ENCODE measurements around the gene HAX1.
A peak's percentile ranks its signal among the peaks of the same experiment; 100 is the strongest.
"Not testable (repeated sequence)": the region's sequence is repeated elsewhere in the genome, so short reads cannot be mapped to it uniquely, and the experiment has no call there.

Gene HAX1

DNA sequence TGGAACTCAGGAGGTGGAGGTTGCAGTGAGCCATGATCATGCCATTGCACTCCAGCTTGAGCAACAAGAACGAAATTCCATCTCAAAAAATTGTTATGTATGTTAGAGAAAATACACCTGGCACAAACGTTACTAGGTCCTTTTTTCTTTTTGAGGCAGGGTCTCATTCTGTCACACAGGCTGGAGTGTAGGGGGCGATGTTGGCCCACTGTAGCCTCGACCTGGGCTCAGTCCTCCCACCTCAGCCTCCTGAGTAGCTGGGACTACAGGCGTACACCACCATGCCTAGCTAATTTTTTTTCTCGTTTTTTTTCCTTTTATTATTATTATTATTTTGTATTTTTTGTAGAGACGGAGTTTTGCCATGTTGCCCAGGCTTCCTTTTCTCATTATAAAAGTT, 4.4 kb downstream of the HAX1 start:
- DNase-seq (ENCODE audit: low read depth in 4 of 4, low spot score in 1 of 4), result peak in 2 of 4 experiments; percentile 9 to 21

DNA sequence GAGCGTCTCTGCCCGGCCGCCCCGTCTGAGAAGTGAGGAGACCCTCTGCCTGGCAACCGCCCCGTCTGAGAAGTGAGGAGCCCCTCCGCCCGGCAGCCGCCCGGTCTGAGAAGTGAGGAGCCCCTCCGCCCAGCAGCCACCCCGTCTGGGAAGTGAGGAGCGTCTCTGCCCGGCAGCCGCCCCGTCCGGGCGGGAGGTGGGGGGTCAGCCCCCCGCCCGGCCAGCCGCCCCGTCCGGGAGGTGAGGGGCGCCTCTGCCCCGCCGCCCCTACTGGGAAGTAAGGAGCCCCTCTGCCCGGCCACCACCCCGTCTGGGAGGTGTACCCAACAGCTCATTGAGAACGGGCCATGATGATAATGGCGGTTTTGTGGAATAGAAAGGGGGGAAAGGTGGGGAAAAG, 15.2 kb downstream of the HAX1 start:
- not testable (repeated sequence) for DNase-seq (ENCODE audit: low read depth in 4 of 4, low spot score in 1 of 4)

DNA sequence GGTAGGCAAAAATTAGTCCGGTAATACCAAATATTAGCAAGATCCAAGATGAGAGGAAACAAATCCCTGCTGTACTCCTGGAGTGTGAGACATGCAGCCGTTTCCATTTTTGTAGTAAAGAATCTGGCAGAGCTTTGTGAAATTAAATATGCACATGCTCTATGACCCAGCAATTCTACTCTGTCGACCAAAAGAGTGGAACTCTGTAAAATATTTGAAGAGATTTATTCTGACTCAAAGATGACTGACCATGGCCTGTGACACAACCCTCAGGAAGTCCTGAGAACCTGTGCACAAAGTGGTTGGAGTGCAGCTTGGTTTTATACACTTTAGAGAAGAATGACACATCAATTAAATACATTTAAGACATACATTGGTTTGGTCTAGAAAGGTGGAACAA, 16.2 kb downstream of the HAX1 start:
- DNase-seq (ENCODE audit: low read depth in 4 of 4, low spot score in 1 of 4), result no peak

DNA sequence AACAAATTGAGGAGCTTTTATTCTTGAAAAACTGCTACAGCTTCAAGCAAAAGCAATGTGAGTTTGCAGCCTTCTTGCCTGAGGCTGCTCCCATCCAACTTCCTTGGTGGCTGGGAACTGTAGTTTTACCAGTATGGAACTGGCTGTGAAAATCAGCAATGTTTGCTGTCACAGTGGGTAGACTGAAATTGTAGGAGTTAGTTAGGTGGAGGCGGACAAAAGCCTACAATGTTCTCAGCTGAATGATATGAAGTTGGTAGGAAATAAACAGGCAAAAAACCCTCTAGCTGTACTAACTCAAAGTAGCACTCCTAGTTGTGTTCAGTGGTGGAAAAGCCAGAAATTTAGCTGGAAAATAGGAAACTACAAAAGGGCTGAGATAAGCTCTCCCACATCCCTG, 18.5 kb downstream of the HAX1 start:
- no peak for DNase-seq (ENCODE audit: low read depth in 4 of 4, low spot score in 1 of 4)

DNA sequence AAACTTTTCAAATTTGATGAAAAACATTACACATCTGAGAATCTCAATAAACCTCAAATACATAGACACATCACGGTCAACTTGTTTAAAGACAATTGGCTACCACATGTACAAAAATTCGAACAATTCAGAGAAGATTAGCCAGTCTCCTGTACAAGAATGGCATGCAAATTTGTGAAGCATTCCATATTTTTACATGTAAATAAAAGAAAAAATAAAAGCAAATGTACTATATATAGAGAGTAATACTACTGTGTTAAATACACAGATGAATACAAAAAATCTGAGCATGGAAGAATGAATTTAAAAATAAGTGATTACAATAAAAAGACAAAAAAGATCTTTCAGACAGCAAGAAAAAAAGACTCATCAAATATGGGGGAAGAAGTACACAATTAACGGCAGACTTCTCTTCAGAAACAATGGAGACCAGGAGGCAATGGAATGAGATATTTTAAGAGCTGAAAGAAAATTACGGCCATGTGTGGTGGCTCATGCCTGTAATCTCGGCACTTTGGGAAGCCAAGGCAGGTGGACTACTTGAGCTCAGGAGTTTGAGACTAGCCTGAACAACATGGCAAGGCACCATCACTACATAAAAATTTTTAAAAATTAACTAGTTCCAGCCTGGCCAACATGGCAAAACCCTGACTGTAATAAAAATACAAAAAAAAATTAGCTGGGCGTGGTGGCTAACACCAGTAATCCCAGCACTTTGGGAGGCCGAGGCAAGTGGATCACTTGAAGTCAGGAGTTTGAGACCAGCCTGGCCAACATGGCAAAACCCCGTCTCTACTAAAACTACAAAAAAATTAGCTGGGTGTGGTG, 23.2 kb downstream of the HAX1 start:
- no peak for DNase-seq (ENCODE audit: low read depth in 4 of 4, low spot score in 1 of 4)

DNA sequence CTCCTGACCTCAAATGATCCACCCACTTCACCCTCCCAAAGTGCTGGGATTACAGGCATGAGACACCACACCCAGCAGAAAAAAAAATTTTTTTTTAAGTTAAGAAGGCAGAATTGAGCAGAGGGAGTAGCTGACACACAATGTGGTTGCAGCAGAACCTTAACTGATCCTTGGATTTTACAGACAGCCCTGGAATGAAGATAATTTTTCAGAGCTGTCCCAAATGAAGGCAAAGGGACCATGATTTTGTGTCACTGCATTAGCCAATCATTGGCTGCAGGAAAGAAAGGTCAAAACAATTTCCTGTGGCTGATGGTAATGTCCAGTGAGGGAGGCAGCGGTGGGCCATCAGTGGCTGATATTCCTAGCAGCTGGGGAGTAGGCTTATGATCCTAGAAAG, 29.2 kb downstream of the HAX1 start:
- no peak for DNase-seq (ENCODE audit: low read depth in 4 of 4, low spot score in 1 of 4)

DNA sequence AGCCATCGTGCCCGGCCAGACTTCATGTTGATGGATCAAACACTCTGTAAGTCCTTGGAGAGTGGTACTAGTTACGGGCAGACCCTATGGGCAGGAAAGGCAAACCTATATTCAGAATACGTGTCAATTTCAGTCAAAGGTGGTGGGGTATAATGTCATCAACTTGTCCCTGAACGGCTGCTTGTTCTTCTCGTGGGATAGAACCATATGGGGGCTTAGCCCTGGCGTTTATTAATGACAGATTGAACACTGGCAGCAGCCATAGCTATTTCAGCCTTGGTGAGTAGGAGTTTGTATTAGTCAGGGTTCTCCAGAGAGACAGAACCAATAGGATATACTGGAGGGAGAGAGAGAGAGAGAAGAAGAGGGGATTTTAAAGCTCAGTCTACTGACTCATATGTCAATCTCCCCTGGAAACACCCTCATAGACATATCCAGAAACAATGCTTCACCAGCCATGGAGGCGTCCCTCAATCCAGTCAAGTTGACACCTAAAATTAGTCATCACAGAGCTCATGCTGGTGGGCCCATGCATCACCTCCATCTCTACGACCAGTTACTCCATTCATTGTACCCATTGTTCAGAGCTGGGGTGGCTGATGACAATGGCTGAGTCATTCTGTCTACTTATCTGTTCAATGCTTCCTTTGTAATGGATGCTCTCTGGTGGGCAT, 32.4 kb downstream of the HAX1 start:
- DNase-seq (ENCODE audit: low read depth in 4 of 4, low spot score in 1 of 4), result peak in 2 of 4 experiments; percentile 23 to 49

DNA sequence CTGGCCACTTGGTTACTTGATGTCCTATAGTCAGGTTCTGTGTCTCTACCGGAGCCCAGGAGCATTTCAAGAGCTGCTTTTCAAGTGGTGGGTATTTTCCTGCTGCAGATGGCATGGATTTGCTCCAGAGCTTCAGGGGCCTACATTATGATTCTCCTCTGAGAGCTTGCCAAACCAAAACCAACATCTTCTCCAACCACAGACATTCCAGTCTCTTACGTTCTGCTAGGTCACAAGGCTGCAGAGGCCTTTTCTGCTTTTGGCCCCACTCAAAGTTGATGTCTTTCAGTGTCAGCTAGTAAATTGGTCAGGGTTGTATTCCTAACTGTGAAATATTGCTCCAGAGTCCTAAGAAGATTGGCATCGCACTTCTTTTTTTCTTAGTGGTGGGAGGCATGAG, 33.7 kb downstream of the HAX1 start:
- no peak for DNase-seq (ENCODE audit: low read depth in 4 of 4, low spot score in 1 of 4)

DNA sequence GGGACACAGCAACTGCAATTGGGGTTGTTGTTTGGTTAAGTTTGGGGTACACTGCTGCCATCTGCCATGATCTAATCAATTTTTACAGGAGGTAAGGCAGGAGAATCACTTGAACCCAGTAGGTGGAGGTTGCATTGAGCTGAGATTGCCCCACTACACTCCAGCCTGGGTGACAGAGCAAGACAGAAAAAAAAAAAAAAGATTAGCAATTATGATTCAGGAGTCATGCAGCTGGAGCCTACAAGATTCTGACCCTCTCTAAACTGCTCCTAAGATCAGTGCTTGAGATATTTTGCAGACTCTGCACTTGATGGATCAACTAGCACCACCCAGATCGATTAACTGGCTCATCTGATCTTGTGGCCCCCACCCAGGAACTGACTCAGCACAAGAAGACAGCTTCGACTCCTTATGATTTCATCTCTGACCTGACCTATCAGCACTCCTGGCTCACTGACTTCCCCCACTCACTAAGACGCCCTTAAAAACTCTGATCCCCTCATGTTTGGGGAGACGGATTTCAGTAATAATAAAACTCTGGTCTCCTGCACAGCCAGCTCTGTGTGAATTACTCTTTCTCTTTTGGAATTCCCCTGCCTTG, 35.3 kb downstream of the HAX1 start:
- not testable (repeated sequence) for DNase-seq (ENCODE audit: low read depth in 4 of 4, low spot score in 1 of 4)

DNA sequence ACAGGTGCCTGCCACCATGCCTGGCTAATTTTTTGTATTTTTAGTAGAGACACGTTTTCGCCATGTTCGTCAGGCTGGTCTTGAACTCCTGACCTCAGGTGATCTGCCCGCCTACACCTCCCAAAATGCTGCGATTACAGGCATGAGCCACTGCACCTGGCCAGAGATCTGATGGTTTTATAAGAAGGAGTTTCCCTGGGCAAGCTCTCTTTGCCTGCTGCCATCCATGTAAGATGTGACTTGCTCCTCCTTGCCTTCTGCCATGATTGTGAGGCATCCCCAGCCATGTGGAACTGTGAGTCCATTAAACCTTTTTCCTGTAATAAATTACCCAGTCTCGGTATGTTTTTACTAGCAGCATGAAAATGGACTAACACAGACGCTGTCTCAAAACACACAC, 36.7 kb downstream of the HAX1 start:
- DNase-seq (ENCODE audit: low read depth in 4 of 4, low spot score in 1 of 4), result not testable (repeated sequence)

DNA sequence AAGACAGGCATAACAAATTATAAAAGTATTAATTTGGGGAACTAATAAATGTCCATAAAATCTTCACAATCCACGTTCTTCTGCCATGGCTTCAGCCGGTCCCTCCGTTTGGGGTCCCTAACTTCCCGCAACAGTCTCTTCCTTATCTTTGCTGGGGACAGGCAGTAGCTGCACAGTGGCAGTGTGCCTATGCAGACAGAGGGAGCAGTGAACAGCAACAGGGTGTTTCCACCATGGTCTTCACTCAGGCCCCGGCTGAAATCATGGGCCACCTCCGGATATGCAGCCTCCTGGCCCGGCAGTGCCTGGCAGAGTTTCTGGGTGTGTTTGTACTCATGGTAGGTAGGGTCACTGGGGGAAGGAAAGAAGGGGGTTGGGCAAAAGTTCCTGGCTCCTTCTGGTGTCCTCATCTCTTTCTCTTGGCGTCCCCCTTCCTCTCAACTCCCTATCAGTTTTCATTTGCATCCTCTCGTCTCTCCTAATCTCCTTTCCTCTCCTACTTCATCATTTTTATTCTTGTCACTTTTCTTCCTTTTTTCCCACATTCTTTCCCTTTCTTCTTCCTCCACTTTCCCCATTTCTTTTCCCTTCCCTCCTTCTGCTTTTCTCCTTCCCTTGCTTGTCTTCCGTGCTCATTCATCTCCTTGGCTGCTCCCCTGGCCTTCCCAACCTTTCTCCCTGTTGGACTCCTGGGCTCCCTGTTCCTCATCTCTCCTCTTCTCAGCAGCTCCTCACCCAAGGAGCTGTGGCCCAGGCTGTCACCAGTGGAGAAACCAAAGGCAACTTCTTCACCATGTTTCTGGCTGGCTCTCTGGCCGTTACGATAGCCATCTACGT, 40.0 kb downstream of the HAX1 start:
- DNase-seq (ENCODE audit: low read depth in 4 of 4, low spot score in 1 of 4), result not testable (repeated sequence)

DNA sequence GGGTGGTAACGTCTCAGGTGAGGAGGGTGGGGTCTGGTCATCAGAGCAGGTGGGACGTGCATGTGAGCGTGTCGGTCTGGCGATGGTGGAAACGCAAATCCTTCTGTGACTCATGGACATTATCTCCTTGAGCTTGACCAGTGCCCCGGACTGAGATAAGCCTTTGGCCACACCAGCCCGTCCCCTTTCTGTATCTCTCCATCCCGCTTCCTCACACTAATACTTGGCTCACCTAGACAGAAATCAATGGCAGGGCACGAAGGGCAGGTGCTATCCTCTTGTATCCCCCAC, 40.6 kb downstream of the HAX1 start:
- no peak for DNase-seq (ENCODE audit: low read depth in 4 of 4, low spot score in 1 of 4)

DNA sequence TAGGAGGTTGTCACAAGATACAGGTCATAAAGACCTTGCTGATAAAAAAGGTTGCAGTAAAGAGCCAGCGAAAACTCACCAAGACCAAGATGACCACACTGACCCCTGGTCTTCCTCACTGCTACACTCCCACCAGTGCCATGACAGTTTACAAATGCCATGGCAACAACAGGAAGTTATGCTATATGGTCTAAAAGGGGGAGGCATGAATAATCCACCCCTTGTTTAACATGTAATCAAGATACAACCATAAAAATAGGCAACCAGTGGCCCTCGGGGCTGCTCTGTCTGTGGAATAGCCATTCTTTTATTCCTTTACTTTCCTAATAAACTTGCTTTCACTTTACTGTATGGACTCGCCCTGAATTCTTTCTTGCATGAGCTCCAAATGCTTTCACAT, 41.8 kb downstream of the HAX1 start:
- DNase-seq (ENCODE audit: low read depth in 4 of 4, low spot score in 1 of 4), result not testable (repeated sequence)

DNA sequence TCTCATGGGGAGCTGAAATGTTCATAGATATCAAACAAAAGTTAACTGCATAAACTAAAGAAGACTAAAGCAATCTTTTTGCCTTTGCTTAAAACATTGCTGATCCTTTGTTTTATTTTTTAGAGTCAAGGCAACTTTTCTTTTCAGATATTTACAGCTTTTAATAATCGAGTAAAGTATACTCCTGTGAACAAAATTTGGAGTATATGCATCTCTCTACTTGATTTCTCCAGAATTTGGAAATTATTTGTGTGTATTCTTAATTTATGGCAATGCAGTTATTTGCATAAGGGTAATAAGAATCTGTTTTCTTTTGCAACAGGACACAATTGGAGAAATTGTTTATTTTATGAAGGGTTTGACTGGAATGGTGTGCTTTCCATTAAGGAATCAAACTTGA, 44.3 kb downstream of the HAX1 start:
- no peak for DNase-seq (ENCODE audit: low read depth in 4 of 4, low spot score in 1 of 4)

DNA sequence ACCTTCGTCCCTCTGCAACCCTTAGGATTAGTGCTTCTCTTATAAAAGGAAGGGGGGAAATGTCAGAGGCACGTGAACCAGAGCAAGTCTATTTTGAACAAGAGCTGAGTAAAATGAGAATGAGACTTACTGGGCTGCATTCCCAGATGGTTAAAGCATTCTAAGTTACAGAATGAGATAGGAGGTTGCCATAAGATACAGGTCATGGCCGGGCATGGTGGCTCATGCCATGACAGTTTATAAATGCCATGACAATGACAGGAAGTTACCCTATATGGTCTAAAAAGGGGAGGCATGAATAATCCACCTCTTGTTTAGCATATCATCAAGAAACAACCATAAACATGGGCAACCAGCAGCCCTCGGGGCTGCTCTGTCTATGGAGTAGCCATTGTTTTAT, 46.0 kb downstream of the HAX1 start:
- DNase-seq (ENCODE audit: low read depth in 4 of 4, low spot score in 1 of 4), result no peak

DNA sequence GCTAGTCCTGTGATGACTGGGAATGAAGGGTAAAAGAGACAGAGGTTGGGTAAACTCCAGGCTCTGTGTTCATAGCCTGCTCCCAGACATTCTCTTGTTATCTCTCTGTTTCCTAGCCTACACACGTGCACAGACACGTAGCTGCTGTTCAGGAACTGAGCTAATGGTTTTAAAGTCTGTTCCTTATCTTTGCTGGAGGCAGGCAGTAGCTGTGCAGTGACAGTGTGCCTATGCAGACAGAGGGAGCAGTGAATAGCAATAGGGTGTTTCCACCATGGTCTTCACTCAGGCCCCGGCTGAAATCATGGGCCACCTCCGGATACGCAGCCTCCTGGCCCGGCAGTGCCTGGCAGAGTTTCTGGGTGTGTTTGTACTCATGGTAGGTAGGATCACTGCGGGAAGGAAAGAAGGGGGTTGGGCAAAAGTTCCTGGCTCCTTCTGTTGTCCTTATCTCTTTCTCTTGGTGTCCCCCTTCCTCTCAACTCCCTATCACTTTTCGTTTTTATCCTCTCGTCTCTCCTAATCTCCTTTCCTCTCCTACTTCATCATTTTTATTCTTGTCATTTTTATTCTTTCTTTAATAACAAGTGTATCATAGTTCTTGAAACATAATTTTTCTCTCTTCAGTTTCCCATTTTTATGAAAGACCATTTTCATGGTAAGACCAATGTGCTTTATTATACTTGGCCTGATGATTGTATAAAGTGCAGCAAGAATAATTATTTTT, 48.6 kb downstream of the HAX1 start, which contains the start of gene AQP10:
AQP10 (plus strand) TSS at position 212 of the 727 bp plus-strand sequence; CDS start at position 275, 63 bp downstream.
- DNase-seq (ENCODE audit: low read depth in 4 of 4, low spot score in 1 of 4), result no peak

DNA sequence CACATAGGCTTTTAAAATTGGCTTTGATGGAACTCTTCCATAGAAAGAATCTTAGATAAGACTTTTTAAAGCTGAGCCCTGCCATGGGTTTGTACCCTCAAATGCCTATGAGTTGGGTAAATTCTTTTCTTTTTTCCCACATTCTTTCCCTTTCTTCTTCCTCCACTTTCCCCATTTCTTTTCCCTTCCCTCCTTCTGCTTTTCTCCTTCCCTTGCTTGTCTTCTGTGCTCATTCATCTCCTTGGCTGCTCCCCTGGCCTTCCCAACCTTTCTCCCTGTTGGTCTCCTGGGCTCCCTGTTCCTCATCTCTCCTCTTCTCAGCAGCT, 49.1 kb downstream of the HAX1 start:
- not testable (repeated sequence) for DNase-seq (ENCODE audit: low read depth in 4 of 4, low spot score in 1 of 4)

DNA sequence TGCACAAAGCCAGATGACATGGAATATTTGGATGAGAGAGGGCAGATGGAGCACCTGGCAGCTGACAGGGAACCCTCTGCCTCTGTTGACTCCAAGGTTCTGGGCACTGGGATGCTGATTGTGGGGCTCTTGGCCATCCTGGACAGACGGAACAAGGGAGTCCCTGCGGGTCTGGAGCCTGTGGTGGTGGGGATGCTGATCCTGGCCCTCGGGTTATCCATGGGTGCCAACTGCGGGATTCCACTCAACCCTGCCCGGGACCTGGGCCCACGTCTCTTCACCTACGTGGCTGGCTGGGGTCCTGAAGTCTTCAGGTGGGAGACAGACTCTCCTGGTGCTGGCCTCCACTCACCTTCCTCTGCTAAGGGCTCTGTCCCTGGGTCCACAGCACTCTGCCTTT, 51.1 kb downstream of the HAX1 start:
- DNase-seq (ENCODE audit: low read depth in 4 of 4, low spot score in 1 of 4), result no peak

DNA sequence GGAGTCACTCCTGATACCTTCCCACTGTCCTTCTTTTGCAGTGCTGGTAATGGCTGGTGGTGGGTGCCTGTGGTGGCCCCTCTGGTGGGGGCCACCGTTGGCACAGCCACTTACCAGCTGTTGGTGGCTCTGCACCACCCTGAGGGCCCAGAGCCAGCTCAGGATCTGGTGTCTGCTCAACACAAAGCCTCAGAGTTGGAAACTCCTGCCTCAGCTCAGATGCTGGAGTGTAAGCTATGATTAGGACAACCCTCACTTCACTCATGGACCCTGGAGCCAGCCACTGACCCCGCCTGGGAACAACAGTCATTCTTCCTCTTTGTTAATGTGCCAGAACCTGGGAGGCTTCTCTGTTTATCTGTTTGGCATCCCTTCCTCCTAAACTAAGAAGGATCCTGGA, 51.8 kb downstream of the HAX1 start:
- DNase-seq (ENCODE audit: low read depth in 4 of 4, low spot score in 1 of 4), result no peak

DNA sequence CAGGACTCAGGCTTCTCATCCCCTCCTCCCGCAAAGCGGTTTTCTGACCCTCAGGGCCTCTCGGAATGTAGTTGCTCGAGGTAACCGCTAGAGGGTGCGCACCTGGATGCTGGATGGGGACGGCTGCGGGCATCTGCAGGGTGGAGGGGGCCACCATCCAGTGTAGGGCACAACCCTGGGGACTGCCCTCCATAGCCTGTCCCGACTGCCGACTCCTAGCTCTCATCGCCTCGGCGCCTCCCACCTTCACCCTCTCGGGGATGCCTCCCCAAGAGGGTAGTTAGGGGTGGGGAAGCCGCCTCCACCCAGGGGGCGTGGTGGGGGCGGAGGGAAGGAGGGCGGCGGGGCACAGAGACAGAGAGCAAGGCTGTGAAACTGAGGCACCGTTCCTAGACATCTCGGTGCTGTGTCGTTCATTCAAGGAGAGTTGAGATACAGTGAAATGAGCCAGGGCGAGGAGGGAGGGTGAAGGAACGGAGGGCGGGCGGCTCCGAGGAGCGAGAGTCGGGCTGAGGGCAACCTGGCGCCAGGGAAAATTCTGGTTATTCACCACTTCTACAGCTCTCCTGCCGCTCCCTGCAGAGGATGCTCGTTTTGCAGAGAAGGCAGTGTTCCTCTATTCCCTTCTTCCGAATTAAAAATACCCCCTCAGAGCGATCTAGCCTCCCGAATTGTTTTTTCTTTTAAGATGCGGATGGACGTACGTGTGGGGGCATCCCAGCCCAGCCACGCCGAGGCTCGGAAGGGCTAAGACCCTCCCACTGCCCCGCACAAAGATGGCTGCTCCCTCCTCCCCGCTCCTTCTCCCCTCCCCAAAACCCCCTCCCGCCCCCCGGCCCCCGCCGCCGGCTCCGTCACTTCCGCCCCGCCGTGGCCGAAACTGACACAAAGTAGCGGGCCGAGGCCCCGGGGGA, 52.5 kb downstream of the HAX1 start, which contains the start of gene ATP8B2:
ATP8B2 (plus strand) TSS at position 857 of the 914 bp plus-strand sequence. CDS start 2,617 bp downstream, outside the sequence.
- DNase-seq (ENCODE audit: low read depth in 4 of 4, low spot score in 1 of 4), result peak in 3 of 4 experiments; percentile 64 to 77 (median 67)
